ENCODE measurements around the gene GPT2. TPM values are rescaled to one million over a fixed set of nuclear protein-coding genes. Genes with fewer than 3 reads are reported as not detected.

GPT2 gene
- total and polyA plus RNA-seq, 2 experiments from 2014 or later = 41.0 to 51.3 TPM

- no peaks in the 10 kb centered on the region for H3K36me3 ChIP-seq (replicated peaks; ENCODE audit: insufficient read depth, low read depth)
- no peak for TF ChIP-seq CTCF (IDR thresholded peaks at IDR 0.05; ENCODE audit: poor library complexity)
- no peak for TF ChIP-seq EZH2 (IDR thresholded peaks at IDR 0.05; ENCODE audit: borderline replicate concordance)
- TF ChIP-seq EZH2phosphoT487 (IDR thresholded peaks at IDR 0.05; ENCODE audit: low read depth, severe bottlenecking, unreplicated experiment) = no peak
- no peaks in the 10 kb centered on the region for H3K9me3 ChIP-seq (ENCODE audit: low read depth)
- DNase-seq (ENCODE audit: low spot score) = no peak
- no peaks in the 10 kb centered on the region for H3K9me2 ChIP-seq (replicated peaks; ENCODE audit: insufficient read depth)
- no peak overlapping the region for H3K4me3 ChIP-seq
- no peaks in the 10 kb centered on the region for H3K79me2 ChIP-seq
- no peaks in the 10 kb centered on the region for H4K20me1 ChIP-seq (ENCODE audit: insufficient read depth, poor library complexity, severe bottlenecking)
- peak overlapping the region; percentile 4 for H3K27ac ChIP-seq
- peaks cover 4% of the 10 kb centered on the region for H3K4me1 ChIP-seq (ENCODE audit: insufficient read depth)
- H3K27me3 ChIP-seq = no peaks in the 10 kb centered on the region
- H3K4me2 ChIP-seq = no peak overlapping the region
- WGBS (ENCODE audit: low lambda C conversion rate, missing lambda C conversion rate) = 29% methylated on average over 4 of the region's 4 CpGs
- H2AFZ ChIP-seq = no peak overlapping the region
These were observed 28.8 kb upstream of the GPT2 start for GRCh38 chr16:46855389-46855788.

DNA sequence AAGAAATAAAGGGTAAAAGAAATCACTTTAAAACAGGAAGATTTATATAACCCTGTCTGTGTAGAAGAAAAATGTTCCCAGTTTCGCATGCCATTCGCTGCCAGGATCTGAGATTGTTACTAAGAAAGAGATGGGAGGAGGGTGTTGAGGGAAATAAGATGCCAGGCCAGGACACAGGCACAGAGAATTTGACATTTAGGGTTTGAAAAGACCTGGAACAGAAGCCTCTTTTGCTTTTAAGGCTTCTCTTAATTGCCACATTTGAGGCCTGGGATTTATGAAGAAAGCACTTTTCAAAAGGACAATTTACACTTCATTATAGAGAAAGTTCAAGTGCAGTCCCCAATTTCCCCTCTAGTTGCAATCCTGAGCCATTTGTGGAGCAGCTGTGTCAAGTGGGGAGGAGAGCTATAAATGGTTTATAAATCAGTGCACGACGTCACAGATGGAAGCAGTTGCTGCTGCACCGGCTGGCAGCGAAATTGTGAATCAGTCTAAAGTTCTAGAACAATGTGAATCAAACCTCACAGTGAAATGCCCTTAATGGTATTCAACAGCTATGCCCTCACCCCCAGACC lies 26.7 kb upstream of the GPT2 start:
- DNase-seq (ENCODE audit: low spot score) = peak; percentile 60
- peaks cover 4% of the 10 kb centered on the region for H3K4me1 ChIP-seq (ENCODE audit: insufficient read depth)
- no peak overlapping the region for H3K4me2 ChIP-seq
- no peaks in the 10 kb centered on the region for H3K36me3 ChIP-seq (replicated peaks; ENCODE audit: insufficient read depth, low read depth)
- no peaks in the 10 kb centered on the region for H3K9me3 ChIP-seq (ENCODE audit: low read depth)
- H4K20me1 ChIP-seq (ENCODE audit: insufficient read depth, poor library complexity, severe bottlenecking) = no peaks in the 10 kb centered on the region
- H3K27ac ChIP-seq = no peak overlapping the region
- no peaks in the 10 kb centered on the region for H3K79me2 ChIP-seq
- H2AFZ ChIP-seq = no peak overlapping the region
- H3K9me2 ChIP-seq (replicated peaks; ENCODE audit: insufficient read depth) = no peaks in the 10 kb centered on the region
- WGBS (ENCODE audit: low lambda C conversion rate, missing lambda C conversion rate) = 53% methylated on average over 6 of the region's 6 CpGs
- H3K4me3 ChIP-seq = no peak overlapping the region
- peak; percentile 41 for TF ChIP-seq CTCF (IDR thresholded peaks at IDR 0.05; ENCODE audit: poor library complexity)
- TF ChIP-seq EZH2 (IDR thresholded peaks at IDR 0.05; ENCODE audit: borderline replicate concordance) = no peak
- H3K27me3 ChIP-seq = no peaks in the 10 kb centered on the region

DNA sequence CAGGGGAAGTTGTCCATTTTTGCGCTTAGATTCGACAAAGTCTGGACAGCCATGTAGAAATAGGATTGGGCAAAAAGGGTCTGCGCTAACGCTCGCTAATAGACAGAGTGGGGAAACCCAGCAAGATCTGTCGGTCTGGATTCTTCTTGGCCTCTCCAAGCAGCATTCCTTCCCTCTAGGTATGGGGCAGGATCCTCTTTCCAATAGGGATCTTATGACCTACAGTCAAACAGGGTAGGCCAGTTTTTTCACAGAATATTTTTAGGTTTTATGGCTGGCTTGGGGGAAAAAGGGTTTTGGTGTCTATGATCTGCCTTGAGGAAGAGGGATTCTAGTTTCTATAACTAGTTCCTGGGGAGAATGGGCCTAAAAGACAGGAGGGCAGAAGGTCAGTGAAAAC lies 26.0 kb upstream of the GPT2 start:
- H3K36me3 ChIP-seq (replicated peaks; ENCODE audit: insufficient read depth, low read depth) = no peaks in the 10 kb centered on the region
- WGBS (ENCODE audit: low lambda C conversion rate, missing lambda C conversion rate) = 79% methylated on average over 6 of the region's 6 CpGs
- H3K79me2 ChIP-seq = no peaks in the 10 kb centered on the region
- no peaks in the 10 kb centered on the region for H3K27me3 ChIP-seq
- H3K9me2 ChIP-seq (replicated peaks; ENCODE audit: insufficient read depth) = no peaks in the 10 kb centered on the region
- H2AFZ ChIP-seq = no peak overlapping the region
- no peak overlapping the region for H3K4me2 ChIP-seq
- H3K9me3 ChIP-seq (ENCODE audit: low read depth) = no peaks in the 10 kb centered on the region
- no peak overlapping the region for H3K27ac ChIP-seq
- peaks cover 4% of the 10 kb centered on the region for H3K4me1 ChIP-seq (ENCODE audit: insufficient read depth)
- no peak overlapping the region for H3K4me3 ChIP-seq
- DNase-seq (ENCODE audit: low spot score) = no peak
- TF ChIP-seq CTCF (IDR thresholded peaks at IDR 0.05; ENCODE audit: poor library complexity) = no peak
- TF ChIP-seq EZH2 (IDR thresholded peaks at IDR 0.05; ENCODE audit: borderline replicate concordance) = no peak
- no peak for TF ChIP-seq EZH2phosphoT487 (IDR thresholded peaks at IDR 0.05; ENCODE audit: low read depth, severe bottlenecking, unreplicated experiment)
- H4K20me1 ChIP-seq (ENCODE audit: insufficient read depth, poor library complexity, severe bottlenecking) = no peaks in the 10 kb centered on the region

Measured in hepatocyte (in vitro differentiated cells).